Stimulated activated CD4-positive, alpha-beta T cell treated with anti-CD3 and anti-CD28 coated beads, Interleukin-12 subunit alpha, Interleukin-12 subunit beta, amount 100 ng/mL, for 4 hours (primary cell): ENCODE data around the gene PIN4.
"Not testable (repeated sequence)": the region's sequence is repeated elsewhere in the genome, so short reads cannot be mapped to it uniquely, and the experiment has no call there.

Source experiments
- DNase-seq: peaks from one replicate; pipeline ENCODE4 v3.0.0-alpha.2; 2020

PIN4 gene

GRCh38 chrX:72202792-72203401 lies 21.3 kb downstream of the PIN4 start:
- DNase-seq, result no peak

GRCh38 chrX:72203421-72203820 lies 21.9 kb downstream of the PIN4 start:
- no peak for DNase-seq

- DNase-seq, result no peak
Observed at GRCh38 chrX:72205706-72206105, 24.1 kb downstream of the PIN4 start.

- DNase-seq, result no peak
Observed at GRCh38 chrX:72207366-72207765, 25.8 kb downstream of the PIN4 start.

GRCh38 chrX:72208126-72208800 lies 26.7 kb downstream of the PIN4 start:
- DNase-seq, result no peak

GRCh38 chrX:72216973-72217372 lies 35.4 kb downstream of the PIN4 start:
- no peak for DNase-seq

GRCh38 chrX:72220375-72220774 lies 38.8 kb downstream of the PIN4 start:
- not testable (repeated sequence) for DNase-seq

GRCh38 chrX:72230290-72230689 lies 48.7 kb downstream of the PIN4 start:
- DNase-seq, result no peak

- DNase-seq, result no peak
Observed at GRCh38 chrX:72236841-72237240, 55.3 kb downstream of the PIN4 start.

- no peak for DNase-seq
Observed at GRCh38 chrX:72238183-72238582, 56.6 kb downstream of the PIN4 start.

- DNase-seq, result peak; percentile 78
Observed at GRCh38 chrX:72238721-72239475, 57.3 kb downstream of the PIN4 start, which contains the start of gene ERCC6L. TSS of gene ERCC6L (minus strand) at chrX:72239027. CDS start at chrX:72238911, 116 bp downstream.

GRCh38 chrX:72240976-72241375 lies 59.4 kb downstream of the PIN4 start:
- no peak for DNase-seq

GRCh38 chrX:72243472-72243871 lies 61.9 kb downstream of the PIN4 start:
- DNase-seq, result no peak

GRCh38 chrX:72245461-72246089 lies 64.0 kb downstream of the PIN4 start:
- DNase-seq, result peak; percentile 31

- no peak for DNase-seq
Observed at GRCh38 chrX:72247206-72247942, 65.8 kb downstream of the PIN4 start.
